ENCODE results near the gene SCAP. TPM values are rescaled to one million over a fixed set of nuclear protein-coding genes. Genes with fewer than 3 reads are reported as not detected.
"Not testable (repeated sequence)": the region's sequence is repeated elsewhere in the genome, so short reads cannot be mapped to it uniquely, and the experiment has no call there.

SCAP gene
- polyA plus RNA-seq, 3 donors = 64.8 to 73.8 (median 67.7) TPM

DNA sequence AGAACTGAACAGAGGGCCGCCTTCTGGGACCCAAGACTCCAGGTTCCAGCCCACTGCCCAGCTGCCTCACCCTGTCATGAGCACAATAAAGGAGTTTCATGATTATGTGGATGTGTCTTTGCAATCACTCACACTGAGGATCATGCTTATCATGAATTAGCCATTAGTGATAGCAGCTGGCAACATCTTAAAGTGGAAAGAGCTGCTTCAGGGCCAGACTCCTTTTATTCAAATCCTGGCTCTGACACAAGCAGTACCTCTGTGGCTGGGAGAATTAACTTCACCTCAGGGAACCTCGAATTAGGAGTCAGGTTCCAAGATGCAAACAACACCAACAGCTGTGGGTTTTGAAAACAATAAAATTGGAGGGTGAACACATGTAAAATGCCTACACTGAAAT lies 6.6 kb upstream of the SCAP start:
- no peak for DNase-seq (ENCODE audit: low read depth in 3 of 3, low spot score in 2 of 3)

DNA sequence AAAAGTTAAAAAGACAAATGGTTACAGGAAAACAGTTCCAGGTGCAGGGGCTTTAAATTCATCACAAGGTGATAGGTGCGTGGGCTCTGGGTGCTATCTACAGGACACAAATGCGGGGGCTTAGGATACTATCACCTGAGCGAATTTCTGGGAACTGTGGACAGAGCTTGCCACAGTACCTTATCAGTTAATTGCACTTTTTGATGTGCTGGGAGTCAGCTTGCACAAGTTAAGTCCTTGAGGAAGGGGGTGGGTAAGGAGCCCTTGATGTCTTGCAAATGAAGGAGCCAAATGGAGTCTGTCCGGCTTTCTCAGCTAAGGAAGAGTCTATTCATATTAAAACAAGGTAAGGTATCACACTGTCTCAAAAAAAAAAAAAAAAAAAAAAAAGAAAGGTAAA lies 6.0 kb upstream of the SCAP start:
- not testable (repeated sequence) for DNase-seq (ENCODE audit: low read depth in 3 of 3, low spot score in 2 of 3)

DNA sequence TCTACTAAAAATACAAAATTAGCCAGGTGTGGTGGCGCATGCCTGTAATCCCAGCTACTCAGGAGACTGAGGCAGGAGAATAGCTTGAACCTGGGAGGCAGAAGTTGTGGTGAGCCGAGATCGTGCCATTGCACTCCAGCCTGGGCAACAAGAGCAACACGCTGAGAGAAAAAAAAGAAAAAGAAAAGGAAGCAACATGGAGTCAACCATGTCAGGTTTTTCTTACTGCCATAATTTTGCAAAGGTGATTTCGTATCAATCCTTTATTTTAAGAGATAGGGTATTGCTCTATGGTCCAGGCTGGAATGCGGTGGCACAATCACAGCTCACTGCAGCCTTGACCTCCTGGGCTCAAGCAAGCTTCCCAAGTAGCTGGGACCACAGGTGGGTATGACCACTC lies 4.5 kb upstream of the SCAP start:
- DNase-seq (ENCODE audit: low read depth in 3 of 3, low spot score in 2 of 3) = not testable (repeated sequence)

DNA sequence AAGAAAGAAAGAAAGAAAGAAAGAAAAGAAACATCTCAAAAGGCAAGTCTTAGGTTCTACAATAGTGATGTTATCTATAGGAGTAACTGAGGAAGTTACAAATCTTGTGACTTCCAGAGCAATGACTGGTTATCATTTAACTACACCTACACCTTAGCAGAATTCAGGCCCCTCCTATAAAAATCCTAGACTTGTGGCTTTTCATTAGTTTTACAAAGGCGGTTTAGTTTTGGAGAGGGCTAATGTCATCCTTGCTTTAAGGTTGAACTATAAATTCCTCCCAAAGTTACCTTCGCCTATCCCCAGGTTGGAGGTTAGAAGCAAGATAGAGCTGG lies 4.1 kb upstream of the SCAP start:
- DNase-seq (ENCODE audit: low read depth in 3 of 3, low spot score in 2 of 3) = no peak

DNA sequence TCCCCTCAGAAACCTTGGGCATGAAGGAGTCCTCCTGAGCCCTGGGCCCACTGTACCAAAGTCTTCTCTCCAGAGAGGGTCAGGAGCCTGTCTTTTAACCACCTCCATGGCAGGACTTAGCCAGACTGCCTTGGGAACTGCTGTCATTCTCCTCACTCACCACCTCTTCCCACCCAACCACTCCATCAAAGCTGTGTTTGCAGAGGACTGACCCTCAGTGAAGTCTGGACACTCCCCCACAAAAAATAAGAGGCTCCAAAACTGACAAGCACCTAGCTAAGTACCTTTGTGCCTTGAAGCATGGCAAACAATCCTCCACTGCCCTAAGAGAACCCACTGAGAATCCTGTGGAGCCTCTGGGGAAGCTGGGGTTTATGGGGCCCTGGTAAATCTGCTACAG lies 2.3 kb upstream of the SCAP start:
- no peak for DNase-seq (ENCODE audit: low read depth in 3 of 3, low spot score in 2 of 3)

DNA sequence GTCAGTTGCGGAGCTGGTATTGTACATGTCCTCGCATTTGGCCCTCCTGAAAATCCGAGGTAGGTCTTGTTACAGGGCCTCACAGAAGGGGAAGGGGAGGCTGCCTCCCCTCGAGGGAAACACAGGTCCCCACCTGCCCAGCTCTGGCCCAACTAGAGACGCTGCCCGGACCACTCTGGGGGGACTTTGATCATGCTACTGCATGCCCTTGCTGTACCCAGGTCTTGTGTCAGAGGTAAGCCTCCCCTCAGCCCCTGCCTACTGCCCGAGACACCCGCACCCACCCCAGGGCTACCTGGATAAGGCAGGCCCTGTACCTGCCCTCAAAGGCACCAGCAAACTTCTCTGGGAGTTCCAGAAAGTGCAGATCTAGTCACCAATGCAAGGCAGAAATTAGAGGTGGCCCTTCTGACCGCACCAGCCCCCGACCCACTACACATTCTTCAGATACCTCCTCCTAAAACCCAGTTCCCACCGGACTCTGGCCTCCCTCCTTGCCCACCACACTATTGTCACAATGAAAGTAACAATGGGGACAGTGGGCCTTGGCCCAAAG lies 981 bp upstream of the SCAP start:
- DNase-seq (ENCODE audit: low read depth in 3 of 3, low spot score in 2 of 3) = no peak

DNA sequence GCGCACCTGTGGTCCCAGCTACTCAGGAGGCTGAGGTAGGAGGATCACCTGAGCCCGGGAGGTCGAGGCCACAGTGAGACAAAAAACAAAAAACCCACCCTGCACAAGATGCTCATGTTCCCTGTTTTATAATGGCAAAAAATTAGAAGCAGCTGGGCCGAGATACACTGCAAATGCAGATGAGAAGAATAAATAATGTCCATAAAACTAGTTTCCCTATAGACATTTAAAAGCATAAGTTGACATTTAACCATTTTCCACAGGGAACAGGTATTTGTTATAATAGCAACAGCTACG lies 537 bp upstream of the SCAP start:
- DNase-seq (ENCODE audit: low read depth in 3 of 3, low spot score in 2 of 3) = no peak

DNA sequence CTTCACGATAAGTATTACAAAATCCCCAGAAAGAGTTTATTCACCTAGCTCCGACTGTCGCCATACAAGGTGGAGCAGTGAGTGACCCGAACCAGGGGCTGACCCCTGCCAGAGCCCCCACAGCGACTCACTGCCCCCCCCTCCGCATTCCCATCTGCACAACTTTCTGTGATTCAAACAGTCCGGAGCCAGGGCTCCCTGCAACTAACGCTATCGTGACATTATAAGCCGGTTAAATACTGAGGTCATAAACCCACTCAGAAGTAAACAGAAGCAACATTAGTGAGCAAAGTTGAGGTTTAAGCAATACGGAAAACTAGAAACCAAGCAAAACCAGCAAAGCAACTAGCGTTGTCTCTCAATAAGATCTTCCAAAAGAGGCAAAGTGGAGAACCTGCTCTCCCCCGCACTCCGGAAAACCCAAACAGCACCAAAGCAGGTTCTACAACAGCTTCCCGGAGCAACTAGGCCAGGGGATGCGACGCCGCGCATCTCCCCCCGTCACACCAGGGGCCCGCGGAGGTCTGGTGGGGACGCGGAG lies 642 bp downstream of the SCAP start:
- DNase-seq (ENCODE audit: low read depth in 3 of 3, low spot score in 2 of 3) = peak in 2 of 3 donors; percentile 32 to 36

DNA sequence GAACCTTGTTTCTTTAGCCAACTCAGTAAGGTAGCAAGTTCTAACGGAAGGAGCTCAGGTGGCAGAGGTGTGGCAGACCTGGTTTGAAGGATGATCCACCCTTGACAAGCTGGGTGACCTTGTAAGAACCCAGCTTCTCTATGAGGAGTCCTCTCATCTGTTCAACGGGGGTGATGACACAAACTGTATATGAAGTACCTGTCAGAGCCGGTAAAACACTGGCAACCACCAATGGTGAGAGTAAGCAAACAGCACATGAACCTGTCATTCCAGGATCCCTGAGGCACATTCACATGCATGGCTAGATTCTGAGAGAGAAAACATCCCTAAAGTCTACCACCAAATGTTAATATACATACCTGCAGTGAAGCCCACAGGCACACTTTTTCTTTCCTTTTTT lies 2.4 kb downstream of the SCAP start:
- DNase-seq (ENCODE audit: low read depth in 3 of 3, low spot score in 2 of 3) = no peak

DNA sequence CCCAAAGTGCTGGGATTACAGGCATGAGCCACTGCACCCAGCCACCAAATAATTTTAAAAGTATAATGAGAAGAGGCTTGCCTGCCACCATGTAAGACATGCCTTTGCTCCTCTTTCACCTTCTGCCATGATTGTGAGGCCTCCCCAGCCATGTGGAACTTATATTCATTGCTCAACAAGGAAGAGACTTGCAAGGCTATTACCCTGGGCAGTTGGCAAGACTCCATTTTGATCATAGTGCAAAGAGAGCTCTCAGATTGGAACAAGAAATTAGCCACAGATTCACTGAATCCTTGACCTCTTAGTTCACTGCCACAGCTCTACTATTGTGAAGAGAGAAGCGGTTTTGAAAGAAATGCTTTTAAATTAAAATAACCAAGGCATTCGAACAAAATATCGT lies 6.1 kb downstream of the SCAP start:
- no peak for DNase-seq (ENCODE audit: low read depth in 3 of 3, low spot score in 2 of 3)

DNA sequence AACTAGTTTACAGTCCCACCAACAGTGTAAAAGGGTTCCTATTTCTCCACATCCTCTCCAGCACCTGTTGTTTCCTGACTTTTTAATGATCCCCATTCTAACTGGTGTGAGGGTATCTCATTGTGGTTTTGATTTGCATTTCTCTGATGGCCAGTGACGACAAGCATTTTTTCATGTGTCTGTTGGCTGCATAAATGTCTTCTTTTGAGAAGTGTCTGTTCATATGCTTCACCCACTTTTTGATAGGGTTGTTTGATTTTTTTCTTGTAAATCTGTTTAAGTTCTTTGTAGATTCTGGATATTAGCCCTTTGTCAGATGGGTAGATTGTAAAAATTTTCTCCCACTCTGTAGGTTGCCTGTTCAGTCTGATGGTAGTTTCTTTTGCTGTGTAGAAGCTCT lies 7.4 kb downstream of the SCAP start:
- not testable (repeated sequence) for DNase-seq (ENCODE audit: low read depth in 3 of 3, low spot score in 2 of 3)

DNA sequence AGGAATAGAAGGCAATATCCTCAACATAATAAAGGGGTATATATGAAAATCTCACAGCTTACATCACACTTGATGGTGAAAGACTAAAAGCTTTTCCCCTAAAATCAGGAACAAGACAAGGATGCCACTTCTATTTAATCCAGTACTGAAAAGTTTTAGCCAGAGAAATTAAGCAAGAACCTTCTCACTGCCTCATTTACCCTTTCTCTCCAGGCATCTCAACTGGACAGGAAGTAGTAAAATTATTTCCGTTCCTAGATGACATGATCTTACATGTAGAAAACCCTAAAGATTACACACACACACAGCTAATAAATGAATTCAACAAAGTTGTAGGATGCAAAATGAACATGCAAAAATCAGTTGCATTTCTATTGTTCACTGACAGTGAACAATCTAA lies 11.2 kb downstream of the SCAP start:
- DNase-seq (ENCODE audit: low read depth in 3 of 3, low spot score in 2 of 3) = no peak

DNA sequence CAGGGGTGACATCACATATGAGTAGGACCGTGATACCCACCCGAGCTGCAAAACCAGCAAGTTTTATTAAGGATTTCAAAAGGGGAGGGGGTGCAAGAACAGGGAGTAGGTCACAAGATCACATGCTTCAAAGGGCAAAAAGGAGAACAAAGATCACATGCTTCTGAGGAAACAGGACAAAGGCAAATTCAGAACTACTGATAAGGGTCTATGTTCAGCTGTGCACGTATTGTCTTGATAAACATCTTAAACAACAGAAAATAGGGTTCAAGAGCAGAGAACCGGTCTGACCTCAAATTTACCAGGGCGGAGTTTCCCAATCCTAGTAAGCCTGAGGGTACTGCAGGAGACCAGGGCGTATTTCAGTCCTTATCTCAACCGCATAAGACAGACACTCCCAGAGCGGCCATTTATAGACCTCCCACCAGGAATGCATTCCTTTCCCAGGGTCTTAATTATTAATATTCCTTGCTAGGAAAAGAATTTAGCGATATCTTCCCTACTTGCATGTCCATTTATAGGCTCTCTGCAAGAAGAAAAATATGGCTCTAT lies 16.1 kb downstream of the SCAP start:
- DNase-seq (ENCODE audit: low read depth in 3 of 3, low spot score in 2 of 3) = not testable (repeated sequence)

DNA sequence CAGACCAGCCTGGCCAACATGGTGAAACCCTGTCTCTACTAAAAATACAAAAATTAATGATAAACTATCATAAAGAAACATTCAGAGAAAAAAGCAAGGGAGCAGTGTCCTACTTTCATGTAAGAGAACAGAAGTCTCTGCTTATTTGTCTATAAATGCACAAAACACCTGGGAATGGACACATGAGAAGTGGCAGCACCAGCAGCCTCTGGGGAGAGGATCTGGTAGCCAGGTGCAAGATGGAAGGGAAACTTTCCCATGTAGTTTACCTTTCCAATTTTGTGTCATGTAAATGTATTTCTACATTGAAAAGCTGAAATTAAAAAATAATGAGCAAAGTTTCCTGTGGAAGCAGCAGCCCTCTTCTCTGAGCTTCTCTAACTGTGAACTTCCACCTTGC lies 18.8 kb downstream of the SCAP start:
- DNase-seq (ENCODE audit: low read depth in 3 of 3, low spot score in 2 of 3) = no peak

DNA sequence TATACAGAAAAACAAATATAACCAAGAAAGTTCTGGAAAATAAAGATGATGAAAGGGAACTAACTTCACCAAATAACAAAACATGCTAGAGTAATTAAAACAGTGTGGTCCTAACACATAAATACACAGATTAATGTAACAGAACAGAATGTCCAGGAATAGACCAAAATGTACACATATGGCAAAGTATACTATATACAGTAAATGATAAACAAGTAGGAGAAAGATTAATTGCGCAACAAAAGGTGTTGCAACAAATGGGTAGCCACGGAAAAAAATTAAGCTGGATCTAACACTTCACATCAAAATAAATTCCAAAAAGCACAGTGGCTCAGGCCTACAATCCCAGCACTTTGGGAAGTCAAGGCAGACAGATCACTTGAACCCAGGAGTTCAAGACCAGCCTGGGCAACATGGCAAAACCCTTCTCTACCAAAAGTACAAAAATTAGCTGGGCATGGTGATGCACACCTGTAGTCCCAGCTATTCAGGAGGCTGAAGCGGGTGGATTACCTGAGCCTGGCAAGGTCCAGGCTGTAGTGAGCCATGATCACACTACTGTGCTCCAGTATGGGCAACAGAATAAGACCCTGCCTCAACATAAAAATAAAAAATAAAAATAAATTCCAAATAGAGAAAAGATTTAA lies 19.8 kb downstream of the SCAP start:
- DNase-seq (ENCODE audit: low read depth in 3 of 3, low spot score in 2 of 3) = no peak

DNA sequence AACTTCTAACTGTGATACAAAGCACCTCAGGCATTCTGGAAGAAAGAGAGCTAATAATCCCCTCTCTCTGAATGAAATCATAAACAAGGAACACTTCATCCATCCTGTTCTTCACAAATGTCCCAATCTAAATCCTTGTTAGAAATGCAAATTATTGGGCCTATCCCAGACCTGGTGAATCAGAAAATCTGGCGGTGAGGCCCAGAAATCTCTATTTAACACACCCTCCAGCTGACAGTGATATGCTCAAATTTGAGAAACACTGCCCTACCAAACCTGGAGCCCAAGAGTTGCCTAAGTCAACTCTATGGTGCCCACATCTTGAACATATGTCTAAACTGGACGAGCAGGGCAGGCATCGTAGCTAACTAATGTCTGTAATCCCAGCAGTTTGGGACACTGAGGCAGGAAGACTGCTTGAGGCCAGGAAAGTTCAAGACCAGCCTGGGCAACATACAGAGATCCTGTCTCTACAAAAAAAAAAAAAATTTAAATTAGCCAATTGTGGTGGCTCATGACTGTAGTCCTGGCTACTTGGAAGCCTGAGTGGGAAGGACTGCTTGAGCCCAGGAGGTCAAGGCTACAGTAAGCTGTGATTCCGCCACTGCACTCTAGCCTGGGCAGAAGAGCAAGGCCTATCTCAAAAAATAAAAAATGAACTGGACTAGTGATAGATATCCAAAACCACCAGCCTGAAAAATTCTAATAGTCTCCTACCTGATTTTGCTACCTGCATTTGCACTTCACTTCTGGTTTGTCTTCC lies 23.1 kb downstream of the SCAP start:
- DNase-seq (ENCODE audit: low read depth in 3 of 3, low spot score in 2 of 3) = no peak

DNA sequence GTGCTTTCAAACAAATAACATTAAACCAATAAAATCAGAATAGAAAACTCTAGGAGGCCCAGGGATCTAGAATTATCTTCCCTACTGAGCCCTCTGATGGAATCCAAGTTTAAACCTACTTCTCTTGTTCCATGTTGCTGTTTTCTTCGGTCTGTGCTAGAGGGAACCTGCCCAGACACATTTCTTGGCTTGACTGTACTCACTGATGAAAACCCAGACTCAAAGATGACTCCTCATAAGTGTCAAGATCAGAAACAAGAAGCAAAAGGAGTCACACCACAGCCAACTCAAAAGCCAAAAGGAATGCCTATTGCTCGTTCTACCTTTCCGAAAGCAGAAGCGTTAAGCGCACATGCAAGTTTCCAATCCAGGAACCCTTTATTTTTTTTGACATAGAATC lies 31.6 kb downstream of the SCAP start:
- DNase-seq (ENCODE audit: low read depth in 3 of 3, low spot score in 2 of 3) = no peak

DNA sequence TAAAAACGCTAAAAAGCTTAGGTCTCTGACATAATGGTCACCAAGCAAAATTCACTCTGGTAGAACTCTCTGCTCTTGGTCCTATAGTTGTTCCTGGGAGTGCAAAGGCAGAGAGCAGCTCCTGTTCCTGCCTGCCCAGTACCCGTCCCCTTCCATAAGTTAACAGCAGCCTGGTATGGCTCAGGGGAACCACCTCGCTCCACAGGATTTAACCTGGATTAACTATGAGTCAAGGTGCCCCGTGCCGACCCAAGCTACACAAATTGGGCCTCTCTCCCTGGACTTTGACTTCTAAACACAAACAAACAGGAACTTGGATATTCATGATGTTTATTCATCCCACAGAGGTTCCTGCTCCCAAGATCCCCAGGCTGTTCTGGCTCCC lies 32.1 kb downstream of the SCAP start:
- no peak for DNase-seq (ENCODE audit: low read depth in 3 of 3, low spot score in 2 of 3)

DNA sequence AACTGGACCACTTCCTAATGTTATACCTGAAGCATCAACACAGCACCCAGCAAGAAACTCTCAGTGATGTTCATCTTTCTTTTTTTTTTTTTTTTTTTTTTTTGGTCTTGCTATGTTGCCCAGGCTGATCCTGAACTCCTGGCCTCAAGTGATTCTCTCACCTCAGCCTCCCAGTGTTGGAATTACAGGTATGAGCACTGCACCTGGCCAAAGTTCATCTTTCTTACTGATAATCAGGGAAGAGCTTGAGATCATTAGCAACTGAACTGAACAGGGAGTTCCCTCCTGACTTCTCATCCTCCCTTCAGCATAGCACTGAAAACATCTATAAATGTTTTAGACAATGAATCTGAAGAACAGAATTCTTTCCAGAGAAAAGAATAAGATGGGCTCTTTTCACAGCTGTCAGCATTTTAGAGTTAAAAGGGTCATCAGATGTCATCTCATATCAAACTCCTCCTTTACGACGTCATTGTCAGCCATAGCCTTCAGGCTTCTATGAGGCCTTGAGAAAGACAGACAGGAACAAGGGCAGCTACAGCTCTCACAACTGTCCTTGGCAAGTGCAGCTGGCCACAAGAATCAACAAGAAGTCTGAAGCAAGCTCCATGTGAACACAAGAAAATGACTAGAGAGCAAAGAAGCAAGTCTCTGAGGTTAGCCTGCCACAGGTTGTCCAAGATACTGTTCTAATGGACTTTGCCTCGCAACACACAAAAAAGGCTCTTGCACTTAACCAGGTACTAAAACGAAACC lies 33.8 kb downstream of the SCAP start:
- no peak for DNase-seq (ENCODE audit: low read depth in 3 of 3, low spot score in 2 of 3)

DNA sequence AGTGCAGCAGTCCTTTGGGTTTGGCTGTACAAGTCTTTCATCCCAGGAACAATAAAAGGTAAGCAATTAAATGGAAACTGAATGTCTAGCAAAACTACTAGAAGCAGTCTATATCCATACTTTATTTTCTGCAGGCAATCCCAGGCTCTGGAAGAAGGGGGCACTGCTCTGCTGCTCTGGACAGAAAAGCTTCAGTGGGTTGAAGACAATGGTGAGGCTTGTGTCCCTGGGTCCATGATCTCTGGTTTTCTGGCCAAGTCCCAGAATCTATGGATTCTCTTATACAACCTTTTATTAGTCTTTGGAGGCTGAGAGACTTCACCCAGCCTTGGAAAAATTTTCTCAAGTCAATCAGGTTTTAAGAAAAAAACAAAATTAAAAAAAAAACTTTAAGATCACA lies 35.6 kb downstream of the SCAP start:
- no peak for DNase-seq (ENCODE audit: low read depth in 3 of 3, low spot score in 2 of 3)

DNA sequence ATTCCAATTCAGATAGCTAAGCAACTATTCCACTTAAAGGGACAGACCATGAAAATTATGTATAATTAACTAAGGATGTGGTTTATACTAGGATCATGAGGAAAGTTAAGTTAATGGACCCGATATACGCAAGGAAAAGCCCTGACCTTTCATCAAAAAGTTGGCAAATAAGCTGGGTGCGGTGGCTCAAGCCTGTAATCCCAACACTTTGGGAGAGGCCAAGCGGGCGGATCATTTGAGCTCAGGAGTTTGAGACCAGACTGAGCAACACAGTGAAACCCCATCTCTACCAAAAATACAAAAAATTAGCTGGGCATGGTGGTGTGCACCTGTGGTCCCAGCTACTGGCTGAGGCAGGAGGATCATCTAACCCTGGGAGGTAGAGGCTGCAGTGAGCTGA lies 39.6 kb downstream of the SCAP start:
- DNase-seq (ENCODE audit: low read depth in 3 of 3, low spot score in 2 of 3) = no peak

All from right renal cortex interstitium (tissue), 3 donors.